Smooth muscle cell (in vitro differentiated cells): ENCODE data around the gene DTL. TPM values are rescaled to one million over a fixed set of nuclear protein-coding genes. Genes with fewer than 3 reads are reported as not detected.
"Not testable (repeated sequence)": the region's sequence is repeated elsewhere in the genome, so short reads cannot be mapped to it uniquely, and the experiment has no call there.

Experiments
- DNase-seq: peaks from one replicate; lab custom pipeline; 2025; ENCODE audit not compliant: unreplicated experiment; lab: John Stamatoyannopoulos, UW
- H2AFZ ChIP-seq: fragments of 200-600 bp; sonication (generic); 2 replicates; pipeline ENCODE4 v1.6.0; 2016; ENCODE audit warnings: antibody characterized with exemption, low read depth, mild to moderate bottlenecking
- H3F3A ChIP-seq: fragments of 200-600 bp; sonication (generic); 2 replicates; pipeline ENCODE4 v1.6.0; 2017; ENCODE audit warnings: antibody characterized with exemption, low read depth
- H3K27ac ChIP-seq: fragments of 200-600 bp; sonication (generic); 2 replicates; pipeline ENCODE4 v1.5.1; 2016; ENCODE audit warnings: low read depth, mild to moderate bottlenecking
- H3K27me3 ChIP-seq: fragments of 200-600 bp; sonication (generic); 2 replicates; pipeline ENCODE4 v1.6.1; 2016; ENCODE audit warnings: low read depth, mild to moderate bottlenecking
- H3K36me3 ChIP-seq: fragments of 200-600 bp; sonication (generic); 2 replicates; pipeline ENCODE4 v1.5.1; 2016; ENCODE audit warnings: low read depth
- H3K4me1 ChIP-seq: fragments of 200-600 bp; sonication (generic); 2 replicates; pipeline ENCODE4 v1.5.1; 2016; ENCODE audit warnings: low read depth
- H3K4me2 ChIP-seq: fragments of 200-600 bp; sonication (generic); 2 replicates; pipeline ENCODE4 v1.6.0; 2016; ENCODE audit warnings: mild to moderate bottlenecking
- H3K4me3 ChIP-seq: fragments of 200-600 bp; sonication (generic); 2 replicates; pipeline ENCODE4 v1.5.1; 2016; ENCODE audit warnings: mild to moderate bottlenecking
- H3K79me2 ChIP-seq: fragments of 200-600 bp; sonication (generic); 2 replicates; pipeline ENCODE4 v1.6.0; 2016; ENCODE audit warnings: low read depth, mild to moderate bottlenecking
- H3K9ac ChIP-seq: fragments of 200-600 bp; sonication (generic); 2 replicates; pipeline ENCODE4 v1.6.0; 2016; ENCODE audit warnings: low read depth
- H3K9me3 ChIP-seq: fragments of 200-600 bp; sonication (generic); replicated peaks from 2 replicates; pipeline ENCODE4 v1.5.1; 2016; ENCODE audit warnings: low read depth
- H4K20me1 ChIP-seq: fragments of 200-600 bp; sonication (generic); 2 replicates; pipeline ENCODE4 v1.6.0; 2016; ENCODE audit warnings: low read depth
- CTCF ChIP-seq: fragments of 200-600 bp; sonication (generic); IDR thresholded peaks from 2 replicates; pipeline ENCODE4 v1.5.1; 2017; ENCODE audit warnings: borderline replicate concordance, mild to moderate bottlenecking, antibody characterized with exemption; ENCODE audit not compliant: insufficient read depth, poor library complexity, severe bottlenecking
- WGBS: methylation state at CpG from one replicate; pipeline ENCODE4 v1.1.7; 2016; ENCODE audit warnings: low lambda C conversion rate; 5-methylcytosine and 5-hydroxymethylcytosine counted together
- polyA plus RNA-seq: library from polyadenylated mRNA; unstranded; fragments of >200 nt; fragmentation: Nextera tagmentation; extraction: Ambion mirVana; gene quantifications from 2 replicates; pipeline ENCODE4 v1.2.1, GENCODE V29; 2016
- total RNA-seq: library from RNA; depleted of rRNA; stranded (reverse); fragments of >200 nt; gene quantifications from 2 replicates; pipeline ENCODE4 v1.2.3, GENCODE V29; 2014

DTL gene
- total and polyA plus RNA-seq, 2 experiments from 2014 or later, result 9.7 to 12.7 TPM

GRCh38 chr1:212020975-212021374 is 14.6 kb upstream of the DTL start:
- no peaks in the 10 kb centered on the region for H3K27me3 ChIP-seq
- no peak overlapping the region for H3K9ac ChIP-seq
- H3K4me1 ChIP-seq, result no peaks in the 10 kb centered on the region
- H3K9me3 ChIP-seq, result no peaks in the 10 kb centered on the region
- no peaks in the 10 kb centered on the region for H3F3A ChIP-seq
- H3K36me3 ChIP-seq, result peaks cover 7% of the 10 kb centered on the region
- 96% methylated on average over 2 of the region's 2 CpGs for WGBS
- H3K4me2 ChIP-seq, result no peak overlapping the region
- no peaks in the 10 kb centered on the region for H4K20me1 ChIP-seq
- no peak overlapping the region for H3K4me3 ChIP-seq
- no peak overlapping the region for H2AFZ ChIP-seq
- DNase-seq, result no peak
- peaks cover 37% of the 10 kb centered on the region for H3K79me2 ChIP-seq
- H3K27ac ChIP-seq, result no peak overlapping the region
- TF ChIP-seq CTCF, result no peak

GRCh38 chr1:212021563-212021962 is 14.0 kb upstream of the DTL start:
- Histone ChIP-seq H2AFZ (no peak overlapping the region), H3K27me3 (no peaks in the 10 kb centered on the region), H4K20me1 (no peaks in the 10 kb centered on the region), H3K79me2 (peaks cover 42% of the 10 kb centered on the region), H3K36me3 (peaks cover 7% of the 10 kb centered on the region), H3K4me2 (no peak overlapping the region), H3K4me3 (no peak overlapping the region), H3F3A (no peaks in the 10 kb centered on the region), H3K27ac (no peak overlapping the region), H3K9me3 (no peaks in the 10 kb centered on the region), H3K4me1 (no peaks in the 10 kb centered on the region), H3K9ac (no peak overlapping the region)
- no peak for TF ChIP-seq CTCF
- WGBS, result 90% methylated on average over 2 of the region's 2 CpGs
- no peak for DNase-seq

- not testable (repeated sequence) for H3K4me3 ChIP-seq, H3F3A ChIP-seq, H3K27me3 ChIP-seq, H2AFZ ChIP-seq, H4K20me1 ChIP-seq, H3K4me1 ChIP-seq, H3K9me3 ChIP-seq, H3K9ac ChIP-seq, H3K4me2 ChIP-seq, DNase-seq, H3K36me3 ChIP-seq, H3K27ac ChIP-seq
- H3K79me2 ChIP-seq, result peaks cover 53% of the 10 kb centered on the region
Observed at GRCh38 chr1:212022908-212023307, 12.6 kb upstream of the DTL start.

- Histone ChIP-seq H3F3A (no peaks in the 10 kb centered on the region), H3K79me2 (peaks cover 70% of the 10 kb centered on the region), H3K9ac (no peak overlapping the region), H3K4me1 (no peaks in the 10 kb centered on the region), H2AFZ (no peak overlapping the region), H3K27me3 (no peaks in the 10 kb centered on the region), H4K20me1 (peaks cover 1% of the 10 kb centered on the region), H3K36me3 (peaks cover 7% of the 10 kb centered on the region), H3K4me2 (no peak overlapping the region), H3K27ac (no peak overlapping the region), H3K9me3 (no peaks in the 10 kb centered on the region), H3K4me3 (no peak overlapping the region)
- 97% methylated on average over 3 of the region's 3 CpGs for WGBS
- no peak for TF ChIP-seq CTCF
- DNase-seq, result no peak
Observed at GRCh38 chr1:212024469-212025149, 10.9 kb upstream of the DTL start.

GRCh38 chr1:212027727-212028126 is 7.8 kb upstream of the DTL start:
- not testable (repeated sequence) for H3K27ac ChIP-seq, H3K4me1 ChIP-seq, H3K4me3 ChIP-seq, H3K9me3 ChIP-seq, DNase-seq, H3K4me2 ChIP-seq, H2AFZ ChIP-seq, H3K9ac ChIP-seq, H3K27me3 ChIP-seq, H3K36me3 ChIP-seq, H3F3A ChIP-seq
- peaks cover 61% of the 10 kb centered on the region for H3K79me2 ChIP-seq
- 92% methylated on average over 10 of the region's 10 CpGs for WGBS
- H4K20me1 ChIP-seq, result peaks cover 12% of the 10 kb centered on the region
